HCT116 (cell line): ENCODE measurements around the gene ERLEC1. TPM values are rescaled to one million over a fixed set of nuclear protein-coding genes. Genes with fewer than 3 reads are reported as not detected.

Source experiments
- ATAC-seq: fragments of 200-7000 bp; cut with Tn5 transposase; 2 replicates; pipeline ENCODE4 v1.9.1; 2020; ENCODE audit warnings: mild to moderate bottlenecking, moderate library complexity
- BruUV-seq: library from RNA; stranded (reverse); fragments of 400-500 nt; replicated peaks from 2 replicates; lab custom pipeline; 2021; lab: Mats Ljungman, UMichigan
- CTCF ChIA-PET: fragments of 300-600 bp; sonication (Branson Sonifier 250); formaldehyde crosslinking; loops from one replicate; lab custom pipeline; 2021; ENCODE audit warnings: antibody characterized with exemption; lab: Charles Lee
- POLR2A ChIA-PET: fragments of 300-600, 350-600 bp; sonication (Branson Sonifier 250); formaldehyde crosslinking; loops from one replicate; lab custom pipeline; 2021; ENCODE audit warnings: antibody characterized with exemption; lab: Charles Lee
- RAD21 ChIA-PET, 2 experiments: fragments of 300-600 bp; sonication (Branson Sonifier 250); formaldehyde crosslinking; loops; one replicate each; lab custom pipeline; 2023; ENCODE audit warnings: low total read pairs in 2 of 2; ENCODE audit not compliant: uncharacterized antibody in 2 of 2, unreplicated experiment in 2 of 2, low non-redundant PET in 1 of 2; lab: Charles Lee
- DNase-seq: peaks from one replicate; pipeline ENCODE4 v3.0.0-alpha.2; 2010; ENCODE audit warnings: low read depth, low spot score
- H2AFZ ChIP-seq: fragments of 200-600 bp; shearing (Covaris generic), sonication (generic); 2 replicates; pipeline ENCODE4 v1.6.1; 2017; ENCODE audit warnings: low read depth, mixed run types, mixed read lengths, antibody characterized with exemption, low read length; ENCODE audit not compliant: poor library complexity, severe bottlenecking
- H3K27ac ChIP-seq: 2 replicates; pipeline ENCODE4 v1.5.1; 2012; ENCODE audit warnings: low read depth, low read length
- H3K27me3 ChIP-seq: fragments of 200-600 bp; sonication (generic); 2 replicates; pipeline ENCODE4 v1.6.1; 2016; ENCODE audit warnings: mixed run types, low read length, mixed read lengths; ENCODE audit not compliant: insufficient read depth
- H3K36me3 ChIP-seq, 2 experiments: fragments of 200-500 bp in 1 of 2; fragments of 200-600 bp in 1 of 2; sonication (Bioruptor generic) in 1 of 2; sonication (generic) in 1 of 2; 2 replicates each; pipeline versions ENCODE4 v1.5.1 to v1.6.1; 2014 to 2016; ENCODE audit warnings: low read length in 2 of 2, inconsistent platforms in 1 of 2, mixed read lengths in 1 of 2, mixed run types in 1 of 2; ENCODE audit not compliant: insufficient read depth in 2 of 2, control insufficient read depth in 1 of 2
- H3K4me1 ChIP-seq, 2 experiments: fragments of 200-600 bp in 1 of 2; sonication (generic) in 1 of 2; 2 replicates each; pipeline versions ENCODE4 v1.5.1 to v1.6.1; 2012 to 2017; ENCODE audit warnings: low read length in 2 of 2, inconsistent platforms in 1 of 2, mild to moderate bottlenecking in 1 of 2, mixed read lengths in 1 of 2, mixed run types in 1 of 2, moderate library complexity in 1 of 2; ENCODE audit not compliant: insufficient read depth in 2 of 2, control insufficient read depth in 1 of 2
- H3K4me2 ChIP-seq: fragments of 200-600 bp; sonication (generic); 2 replicates; pipeline ENCODE4 v1.6.1; 2017; ENCODE audit warnings: mixed run types, low read length, mixed read lengths
- H3K4me3 ChIP-seq, 2 experiments: fragments of 200-600 bp in 1 of 2; sonication (generic) in 1 of 2; replicated peaks in 1 of 2; 2 replicates each; pipeline ENCODE4 v1.5.1; 2011 to 2016; ENCODE audit warnings: low read length in 2 of 2, control low read depth in 1 of 2, low read depth in 1 of 2, mild to moderate bottlenecking in 1 of 2, mixed read lengths in 1 of 2, mixed run types in 1 of 2
- H3K79me2 ChIP-seq: fragments of 200-600 bp; sonication (generic); 2 replicates; pipeline ENCODE4 v1.6.1; 2017; ENCODE audit warnings: mild to moderate bottlenecking, mixed run types, low read length, moderate library complexity, mixed read lengths; ENCODE audit not compliant: insufficient read depth
- H3K9ac ChIP-seq: fragments of 200-600 bp; sonication (generic); 2 replicates; pipeline ENCODE4 v1.6.1; 2016; ENCODE audit warnings: low read length, mixed read lengths
- H3K9me2 ChIP-seq: fragments of 200-600 bp; sonication (generic), shearing (Covaris generic); 2 replicates; pipeline ENCODE4 v1.6.1; 2017; ENCODE audit warnings: mixed run types, mild to moderate bottlenecking, moderate library complexity; ENCODE audit not compliant: insufficient read depth
- H3K9me3 ChIP-seq, 2 experiments: fragments of 200-500 bp in 1 of 2; fragments of 200-600 bp in 1 of 2; sonication (Bioruptor generic) in 1 of 2; sonication (generic) in 1 of 2; 2 replicates each; pipeline ENCODE4 v1.6.1; 2014 to 2017; ENCODE audit warnings: low read length in 2 of 2, mixed read lengths in 2 of 2, inconsistent platforms in 1 of 2, low read depth in 1 of 2, mild to moderate bottlenecking in 1 of 2, mixed run types in 1 of 2, moderate library complexity in 1 of 2; ENCODE audit not compliant: control insufficient read depth in 1 of 2, insufficient read depth in 1 of 2
- H4K20me1 ChIP-seq: fragments of 200-600 bp; sonication (generic), shearing (Covaris generic); 2 replicates; pipeline ENCODE4 v1.6.1; 2017; ENCODE audit warnings: mixed run types, mild to moderate bottlenecking, moderate library complexity; ENCODE audit not compliant: insufficient read depth
- CEBPB ChIP-seq: IDR thresholded peaks from 2 replicates; pipeline ENCODE4 v1.6.1; 2012; ENCODE audit warnings: low read depth
- ELF1 ChIP-seq: IDR thresholded peaks from 2 replicates; pipeline ENCODE4 v1.6.1; 2012; ENCODE audit warnings: low read depth, borderline replicate concordance
- EZH2phosphoT487 ChIP-seq: fragments of 200-600 bp; IDR thresholded peaks from 2 replicates; pipeline ENCODE4 v1.6.1; 2018; ENCODE audit warnings: antibody characterized with exemption, borderline replicate concordance
- POLR2A ChIP-seq: IDR thresholded peaks from 2 replicates; pipeline ENCODE4 v1.7.0; 2011; ENCODE audit warnings: borderline replicate concordance; ENCODE audit not compliant: insufficient read depth, insufficient read length; ENCODE audit errors: extremely low read depth
- POLR2AphosphoS5 ChIP-seq: IDR thresholded peaks from 2 replicates; pipeline ENCODE4 v1.6.1; 2011; ENCODE audit warnings: mild to moderate bottlenecking, low read depth, low read length, moderate library complexity
- SIN3A ChIP-seq: IDR thresholded peaks from 2 replicates; pipeline ENCODE4 v1.6.1; 2012; ENCODE audit warnings: low read depth
- SP1 ChIP-seq: IDR thresholded peaks from 2 replicates; pipeline ENCODE4 v1.6.1; 2012; ENCODE audit warnings: low read depth
- TCF7L2 ChIP-seq: IDR thresholded peaks from 2 replicates; pipeline ENCODE4 v1.7.0; 2011; ENCODE audit warnings: borderline replicate concordance, inconsistent platforms; ENCODE audit not compliant: insufficient read depth, insufficient read length; ENCODE audit errors: extremely low read depth
- intact Hi-C: fragments of 100-400 bp; cut with micrococcal nuclease; formaldehyde crosslinking; loops from 2 replicates; pipeline ENCODE4 v1.10.0; 2022
- total RNA-seq: library from RNA; stranded (reverse); gene quantifications from one replicate; pipeline ENCODE4 v1.2.1, GENCODE V29; 2021; ENCODE audit not compliant: unreplicated experiment
- TF ChIP-seq, protein P1 (sequence below): IDR thresholded peaks from 2 replicates; pipeline ENCODE4 v1.6.1; 2012; ENCODE audit warnings: low read depth
- TF ChIP-seq, protein P2 (sequence below): IDR thresholded peaks from 2 replicates; pipeline ENCODE4 v1.6.1; 2011; ENCODE audit warnings: mild to moderate bottlenecking, low read length, moderate library complexity; ENCODE audit not compliant: insufficient replicate concordance; ENCODE audit errors: extremely low read depth

ERLEC1 gene
- total RNA-seq, 1 experiment from 2014 or later = 26.9 TPM

DNA sequence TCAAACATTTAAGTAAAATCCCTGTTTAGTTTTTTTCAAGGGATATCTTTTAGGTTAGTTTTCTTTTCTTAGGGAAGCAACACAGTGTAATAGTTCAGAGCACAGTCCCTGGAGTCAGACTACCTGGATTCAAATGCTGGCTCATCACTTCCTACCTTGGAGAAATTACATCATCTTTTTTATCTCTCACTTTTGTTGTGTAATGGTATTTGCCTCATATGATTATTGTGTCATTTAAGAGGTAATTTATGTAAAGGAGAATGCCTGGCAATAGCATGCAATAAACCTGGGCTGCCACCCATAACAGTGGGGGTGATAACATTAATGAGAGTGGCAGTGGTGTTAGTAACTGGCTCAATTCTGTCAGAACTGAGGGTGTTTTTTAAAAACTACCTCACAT is 26.3 kb downstream of the ERLEC1 start:
- POLR2A ChIA-PET = no interaction called here
- Histone ChIP-seq H3K9me2 (no peaks in the 10 kb centered on the region), H3K9me3 (no peaks in the 10 kb centered on the region), H3K4me2 (no peak overlapping the region), H3K4me3 (no peak overlapping the region), H2AFZ (no peak overlapping the region), H3K27ac (no peak overlapping the region), H3K79me2 (no peaks in the 10 kb centered on the region), H3K36me3 (peaks cover 6 to 13% of the 10 kb centered on the region in 2 experiments; a peak in 3 of 4 replicates), H3K9ac (no peak overlapping the region), H3K4me1 (no peaks in the 10 kb centered on the region), H4K20me1 (no peaks in the 10 kb centered on the region), H3K27me3 (no peaks in the 10 kb centered on the region)
- CTCF ChIA-PET = no interaction called here
- ATAC-seq (no peak), DNase-seq (no peak)
- intact Hi-C loops = no loop called here
- RAD21 ChIA-PET = no interaction called here
- BruUV-seq = no TSS peak
- TF ChIP-seq ELF1 (no peak), POLR2A (no peak), TCF7L2 (no peak), CEBPB (no peak), POLR2AphosphoS5 (no peak), SP1 (no peak), EZH2phosphoT487 (no peak), SIN3A (no peak)
- TF ChIP-seq, protein P1, sequence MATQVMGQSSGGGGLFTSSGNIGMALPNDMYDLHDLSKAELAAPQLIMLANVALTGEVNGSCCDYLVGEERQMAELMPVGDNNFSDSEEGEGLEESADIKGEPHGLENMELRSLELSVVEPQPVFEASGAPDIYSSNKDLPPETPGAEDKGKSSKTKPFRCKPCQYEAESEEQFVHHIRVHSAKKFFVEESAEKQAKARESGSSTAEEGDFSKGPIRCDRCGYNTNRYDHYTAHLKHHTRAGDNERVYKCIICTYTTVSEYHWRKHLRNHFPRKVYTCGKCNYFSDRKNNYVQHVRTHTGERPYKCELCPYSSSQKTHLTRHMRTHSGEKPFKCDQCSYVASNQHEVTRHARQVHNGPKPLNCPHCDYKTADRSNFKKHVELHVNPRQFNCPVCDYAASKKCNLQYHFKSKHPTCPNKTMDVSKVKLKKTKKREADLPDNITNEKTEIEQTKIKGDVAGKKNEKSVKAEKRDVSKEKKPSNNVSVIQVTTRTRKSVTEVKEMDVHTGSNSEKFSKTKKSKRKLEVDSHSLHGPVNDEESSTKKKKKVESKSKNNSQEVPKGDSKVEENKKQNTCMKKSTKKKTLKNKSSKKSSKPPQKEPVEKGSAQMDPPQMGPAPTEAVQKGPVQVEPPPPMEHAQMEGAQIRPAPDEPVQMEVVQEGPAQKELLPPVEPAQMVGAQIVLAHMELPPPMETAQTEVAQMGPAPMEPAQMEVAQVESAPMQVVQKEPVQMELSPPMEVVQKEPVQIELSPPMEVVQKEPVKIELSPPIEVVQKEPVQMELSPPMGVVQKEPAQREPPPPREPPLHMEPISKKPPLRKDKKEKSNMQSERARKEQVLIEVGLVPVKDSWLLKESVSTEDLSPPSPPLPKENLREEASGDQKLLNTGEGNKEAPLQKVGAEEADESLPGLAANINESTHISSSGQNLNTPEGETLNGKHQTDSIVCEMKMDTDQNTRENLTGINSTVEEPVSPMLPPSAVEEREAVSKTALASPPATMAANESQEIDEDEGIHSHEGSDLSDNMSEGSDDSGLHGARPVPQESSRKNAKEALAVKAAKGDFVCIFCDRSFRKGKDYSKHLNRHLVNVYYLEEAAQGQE = no peak
- TF ChIP-seq, protein P2, sequence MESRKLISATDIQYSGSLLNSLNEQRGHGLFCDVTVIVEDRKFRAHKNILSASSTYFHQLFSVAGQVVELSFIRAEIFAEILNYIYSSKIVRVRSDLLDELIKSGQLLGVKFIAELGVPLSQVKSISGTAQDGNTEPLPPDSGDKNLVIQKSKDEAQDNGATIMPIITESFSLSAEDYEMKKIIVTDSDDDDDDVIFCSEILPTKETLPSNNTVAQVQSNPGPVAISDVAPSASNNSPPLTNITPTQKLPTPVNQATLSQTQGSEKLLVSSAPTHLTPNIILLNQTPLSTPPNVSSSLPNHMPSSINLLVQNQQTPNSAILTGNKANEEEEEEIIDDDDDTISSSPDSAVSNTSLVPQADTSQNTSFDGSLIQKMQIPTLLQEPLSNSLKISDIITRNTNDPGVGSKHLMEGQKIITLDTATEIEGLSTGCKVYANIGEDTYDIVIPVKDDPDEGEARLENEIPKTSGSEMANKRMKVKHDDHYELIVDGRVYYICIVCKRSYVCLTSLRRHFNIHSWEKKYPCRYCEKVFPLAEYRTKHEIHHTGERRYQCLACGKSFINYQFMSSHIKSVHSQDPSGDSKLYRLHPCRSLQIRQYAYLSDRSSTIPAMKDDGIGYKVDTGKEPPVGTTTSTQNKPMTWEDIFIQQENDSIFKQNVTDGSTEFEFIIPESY = no peak
- TF ChIP-seq, all 23 proteins: peak for 0
